Measurements from ENCODE around the gene KDM3B. TPM values are rescaled to one million over a fixed set of nuclear protein-coding genes. Genes with fewer than 3 reads are reported as not detected.
"Not testable (repeated sequence)": the region's sequence is repeated elsewhere in the genome, so short reads cannot be mapped to it uniquely, and the experiment has no call there.

The KDM3B gene
- total RNA-seq = 10 to 100 TPM; 50.1 to 86.2 TPM

DNA sequence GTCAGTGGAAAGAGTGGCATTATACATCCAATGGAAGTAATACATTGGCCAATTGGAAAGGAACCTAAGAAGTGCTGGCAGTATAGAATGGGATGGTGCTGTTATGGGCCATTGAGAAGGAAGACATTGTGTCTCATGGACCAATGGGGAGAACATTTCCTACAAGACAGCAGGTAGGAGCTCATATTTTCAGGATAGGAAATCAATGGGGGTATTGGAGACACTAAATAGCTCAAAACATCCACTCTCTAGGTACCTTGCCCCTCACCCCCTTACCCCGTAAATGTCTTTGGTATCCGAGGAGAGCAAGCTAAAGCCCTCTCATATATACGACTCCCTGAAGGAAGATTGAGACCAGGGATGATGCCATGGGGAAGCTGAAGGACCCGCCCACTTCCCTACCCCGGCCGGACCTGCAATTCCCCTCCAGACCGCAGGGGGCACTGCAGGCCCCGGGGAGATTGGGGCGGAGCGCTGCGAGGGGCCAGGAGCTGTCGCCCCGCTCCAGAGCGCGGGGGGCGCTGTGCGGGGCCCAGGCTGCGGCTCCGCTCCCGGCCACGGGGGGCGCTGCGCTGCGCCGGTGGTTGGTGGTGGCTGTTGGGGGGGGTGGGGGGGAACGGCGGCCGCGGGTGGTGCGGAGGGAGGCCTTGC is at the start of gene KDM3B:
Gene KDM3B (plus strand): TSS at position 615 of the 651 bp plus-strand sequence. CDS start 111 bp downstream, outside the sequence.
- peak within 1 kb of the TSS; percentile 98 for H3K4me3 ChIP-seq
- DNase-seq (ENCODE audit: low spot score) = no peak
- TF ChIP-seq, protein P1, sequence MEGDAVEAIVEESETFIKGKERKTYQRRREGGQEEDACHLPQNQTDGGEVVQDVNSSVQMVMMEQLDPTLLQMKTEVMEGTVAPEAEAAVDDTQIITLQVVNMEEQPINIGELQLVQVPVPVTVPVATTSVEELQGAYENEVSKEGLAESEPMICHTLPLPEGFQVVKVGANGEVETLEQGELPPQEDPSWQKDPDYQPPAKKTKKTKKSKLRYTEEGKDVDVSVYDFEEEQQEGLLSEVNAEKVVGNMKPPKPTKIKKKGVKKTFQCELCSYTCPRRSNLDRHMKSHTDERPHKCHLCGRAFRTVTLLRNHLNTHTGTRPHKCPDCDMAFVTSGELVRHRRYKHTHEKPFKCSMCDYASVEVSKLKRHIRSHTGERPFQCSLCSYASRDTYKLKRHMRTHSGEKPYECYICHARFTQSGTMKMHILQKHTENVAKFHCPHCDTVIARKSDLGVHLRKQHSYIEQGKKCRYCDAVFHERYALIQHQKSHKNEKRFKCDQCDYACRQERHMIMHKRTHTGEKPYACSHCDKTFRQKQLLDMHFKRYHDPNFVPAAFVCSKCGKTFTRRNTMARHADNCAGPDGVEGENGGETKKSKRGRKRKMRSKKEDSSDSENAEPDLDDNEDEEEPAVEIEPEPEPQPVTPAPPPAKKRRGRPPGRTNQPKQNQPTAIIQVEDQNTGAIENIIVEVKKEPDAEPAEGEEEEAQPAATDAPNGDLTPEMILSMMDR (IDR thresholded peaks at IDR 0.05) = peak; percentile 99
- H3K9me3 ChIP-seq = no peaks in the 10 kb centered on the region
- peak within 1 kb of the TSS; percentile 92 to 96 for H3K27ac ChIP-seq
- peaks cover 38 to 65% of the 10 kb centered on the region in 2 donors for H3K4me1 ChIP-seq (ENCODE audit: control insufficient read depth in 1 of 2, low read depth in 2 of 2)
- peak; percentile 50 for ATAC-seq (ENCODE audit: insufficient number of reproducible peaks, low FRiP score, low read depth)
- peaks cover 9% of the 10 kb centered on the region for H3K36me3 ChIP-seq
- H3K27me3 ChIP-seq (replicated peaks; ENCODE audit: insufficient read depth) = no peaks in the 10 kb centered on the region

DNA sequence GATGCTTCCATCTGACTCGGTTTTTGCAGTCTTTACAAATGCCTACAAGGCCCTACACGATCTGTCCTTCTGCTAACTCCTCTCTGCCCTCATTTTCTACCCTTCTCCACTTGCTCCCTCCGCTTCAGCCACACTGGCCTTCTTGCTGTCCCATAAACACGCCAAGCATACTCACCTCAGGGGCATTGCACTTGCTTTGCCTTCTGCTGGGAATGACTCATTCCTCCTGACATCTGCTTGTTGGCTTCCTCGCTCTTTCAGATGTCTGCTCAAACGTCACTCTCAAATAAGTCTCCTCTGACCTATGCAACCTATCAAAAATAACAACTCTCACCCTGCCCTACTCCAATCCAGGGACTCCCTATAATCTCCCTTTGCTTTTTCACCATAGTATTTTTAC is 49.1 kb upstream of the KDM3B start:
- no peak overlapping the region for H3K4me3 ChIP-seq
- no peaks in the 10 kb centered on the region for H3K36me3 ChIP-seq
- H3K27me3 ChIP-seq (replicated peaks; ENCODE audit: insufficient read depth) = no peaks in the 10 kb centered on the region
- ATAC-seq (ENCODE audit: insufficient number of reproducible peaks, low FRiP score, low read depth) = no peak
- peaks cover 0 to 5% of the 10 kb centered on the region in 2 donors for H3K4me1 ChIP-seq (ENCODE audit: control insufficient read depth in 1 of 2, low read depth in 2 of 2)
- H3K9me3 ChIP-seq = no peaks in the 10 kb centered on the region
- TF ChIP-seq, protein P1 (IDR thresholded peaks at IDR 0.05) = no peak
- DNase-seq (ENCODE audit: low spot score) = no peak
- no peak overlapping the region for H3K27ac ChIP-seq

DNA sequence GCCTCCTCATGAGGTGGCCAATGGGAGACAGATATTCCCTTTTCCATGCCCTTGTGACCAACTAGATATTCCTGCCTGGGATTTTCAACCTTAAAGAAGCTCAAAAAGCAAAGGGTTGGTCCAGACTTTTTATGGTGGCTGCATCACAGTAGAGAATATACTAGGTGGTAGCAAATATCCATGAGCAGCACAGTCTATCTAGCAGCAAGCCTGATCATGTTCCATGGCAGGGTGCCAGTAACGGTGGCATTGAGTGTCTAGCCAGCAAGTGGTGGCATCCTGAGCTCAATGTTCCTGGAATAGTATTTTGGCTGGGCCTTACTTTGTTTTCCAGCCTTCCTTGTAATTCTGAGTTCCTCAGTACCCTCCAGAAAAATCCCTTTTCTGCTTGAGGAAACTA is 46.7 kb upstream of the KDM3B start:
- no peaks in the 10 kb centered on the region for H3K27me3 ChIP-seq (replicated peaks; ENCODE audit: insufficient read depth)
- DNase-seq (ENCODE audit: low spot score) = peak; percentile 21
- no peak overlapping the region for H3K4me3 ChIP-seq
- ATAC-seq (ENCODE audit: insufficient number of reproducible peaks, low FRiP score, low read depth) = no peak
- H3K36me3 ChIP-seq = no peaks in the 10 kb centered on the region
- TF ChIP-seq, protein P1 (IDR thresholded peaks at IDR 0.05) = no peak
- no peaks in the 10 kb centered on the region for H3K9me3 ChIP-seq
- H3K27ac ChIP-seq = no peak overlapping the region
- peaks cover 0 to 5% of the 10 kb centered on the region in 2 donors for H3K4me1 ChIP-seq (ENCODE audit: control insufficient read depth in 1 of 2, low read depth in 2 of 2)

GRCh38 chr5:138315751-138316278 is 36.7 kb upstream of the KDM3B start:
- no peak for DNase-seq (ENCODE audit: low spot score)
- TF ChIP-seq, protein P1 (IDR thresholded peaks at IDR 0.05) = no peak
- no peak for ATAC-seq (ENCODE audit: insufficient number of reproducible peaks, low FRiP score, low read depth)
- no peaks in the 10 kb centered on the region for H3K36me3 ChIP-seq
- no peak overlapping the region for H3K27ac ChIP-seq
- no peak overlapping the region for H3K4me3 ChIP-seq
- no peaks in the 10 kb centered on the region for H3K4me1 ChIP-seq (ENCODE audit: control insufficient read depth in 1 of 2, low read depth in 2 of 2)
- no peaks in the 10 kb centered on the region for H3K27me3 ChIP-seq (replicated peaks; ENCODE audit: insufficient read depth)
- H3K9me3 ChIP-seq = no peaks in the 10 kb centered on the region

GRCh38 chr5:138316355-138316754 is 36.1 kb upstream of the KDM3B start:
- H3K36me3 ChIP-seq = no peaks in the 10 kb centered on the region
- no peak for DNase-seq (ENCODE audit: low spot score)
- H3K27me3 ChIP-seq (replicated peaks; ENCODE audit: insufficient read depth) = no peaks in the 10 kb centered on the region
- TF ChIP-seq, protein P1 (IDR thresholded peaks at IDR 0.05) = no peak
- no peaks in the 10 kb centered on the region for H3K9me3 ChIP-seq
- no peaks in the 10 kb centered on the region for H3K4me1 ChIP-seq (ENCODE audit: control insufficient read depth in 1 of 2, low read depth in 2 of 2)
- H3K27ac ChIP-seq = no peak overlapping the region
- ATAC-seq (ENCODE audit: insufficient number of reproducible peaks, low FRiP score, low read depth) = no peak
- no peak overlapping the region for H3K4me3 ChIP-seq

DNA sequence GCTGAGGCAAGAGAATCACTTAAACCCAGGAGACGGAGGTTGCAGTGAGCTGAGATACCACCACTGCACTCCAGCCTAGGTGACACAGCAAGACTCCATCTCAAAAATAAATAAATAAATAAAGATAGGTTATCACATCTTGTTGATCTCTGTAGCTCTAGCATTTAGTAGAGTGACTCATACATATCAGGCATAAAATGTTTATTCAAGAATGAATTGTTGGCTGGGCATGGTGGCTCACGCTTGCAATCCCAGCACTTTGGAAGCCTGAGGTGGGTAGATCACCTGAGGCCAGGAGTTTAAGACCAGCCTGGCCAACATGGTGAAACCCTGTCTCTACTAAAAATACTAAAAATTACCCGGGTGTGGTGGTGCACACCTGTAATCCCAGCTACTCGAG is 34.3 kb upstream of the KDM3B start:
- H3K4me3 ChIP-seq; H3K4me1 ChIP-seq (ENCODE audit: control insufficient read depth in 1 of 2, low read depth in 2 of 2); H3K9me3 ChIP-seq; H3K36me3 ChIP-seq; DNase-seq (ENCODE audit: low spot score); H3K27ac ChIP-seq; H3K27me3 ChIP-seq (replicated peaks; ENCODE audit: insufficient read depth); ATAC-seq (ENCODE audit: insufficient number of reproducible peaks, low FRiP score, low read depth): not testable (repeated sequence)
